Stomach (tissue), 9 donors: ENCODE results near the gene MSX2. TPM values are rescaled to one million over a fixed set of nuclear protein-coding genes. Genes with fewer than 3 reads are reported as not detected.

Experiments used
- DNase-seq, 2 donors: peaks; one replicate each; pipeline versions ENCODE4 v3.0.0 to v3.0.0-alpha.2; 2013 to 2019
- H3K27ac ChIP-seq, 5 donors: fragments of 200-600 bp in 4 of 5; sonication (generic) in 4 of 5; one replicate each; pipeline ENCODE4 v1.5.1; 2013 to 2019; ENCODE audit warnings: mild to moderate bottlenecking in 1 of 5, moderate library complexity in 1 of 5
- H3K27me3 ChIP-seq, 3 donors: fragments of 200-600 bp; sonication (generic); one replicate each; pipeline ENCODE4 v1.5.1; 2017 to 2019; ENCODE audit warnings: mixed run types in 1 of 3
- H3K36me3 ChIP-seq, 4 donors: fragments of 200-600 bp; sonication (generic); 1 replicate in 3 of 4; 2 replicates in 1 of 4; pipeline ENCODE4 v1.5.1; 2016 to 2019
- H3K4me1 ChIP-seq, 4 donors: fragments of 200-600 bp; sonication (generic); one replicate each; pipeline ENCODE4 v1.5.1; 2016 to 2019
- H3K4me3 ChIP-seq, 4 donors: fragments of 200-600 bp; sonication (generic) in 3 of 4; one replicate each; pipeline ENCODE4 v1.5.1; 2016 to 2019; ENCODE audit warnings: mild to moderate bottlenecking in 1 of 4
- H3K9me3 ChIP-seq, 4 donors: fragments of 200-600 bp; sonication (generic); one replicate each; pipeline ENCODE4 v1.5.1; 2016 to 2019
- CTCF ChIP-seq, 7 experiments: fragments of 450-650 bp in 4 of 7; fragments of 200-600 bp in 3 of 7; sonication (generic) in 3 of 7; IDR thresholded peaks; one replicate each; pipeline ENCODE4 v1.5.1; 2016 to 2019; ENCODE audit warnings: antibody characterized with exemption in 7 of 7, control low read depth in 2 of 7, mild to moderate bottlenecking in 1 of 7
- EP300 ChIP-seq: sonication (generic); formaldehyde crosslinking; IDR thresholded peaks from one replicate; pipeline ENCODE4 v1.6.1; 2017; ENCODE audit warnings: antibody characterized with exemption
- POLR2A ChIP-seq, 4 donors: fragments of 450-650 bp; IDR thresholded peaks; one replicate each; pipeline ENCODE4 v1.6.1; 2016; ENCODE audit warnings: antibody characterized with exemption in 4 of 4, control low read depth in 2 of 4, mild to moderate bottlenecking in 1 of 4, moderate library complexity in 1 of 4
- POLR2AphosphoS5 ChIP-seq, 3 donors: sonication (generic); formaldehyde crosslinking; IDR thresholded peaks; one replicate each; pipeline ENCODE4 v1.6.1; 2016; ENCODE audit warnings: antibody characterized with exemption in 3 of 3
- WGBS, 5 donors: extraction: QIAGEN DNeasy Blood & Tissue Kit in 3 of 5; methylation state at CpG; one replicate each; pipeline versions ENCODE4 v1.1.5 to v1.1.7; 2013 to 2018; 5-methylcytosine and 5-hydroxymethylcytosine counted together
- intact Hi-C: fragments of 100-400 bp; cut with DNase I; formaldehyde crosslinking; loops from one replicate; pipeline ENCODE4 v1.15.1; 2023; ENCODE audit warnings: low total_unique reads
- polyA plus RNA-seq, 3 donors: library from polyadenylated mRNA; stranded (reverse); fragments of 200-250 nt; gene quantifications; one replicate each; pipeline ENCODE4 v1.2.3, GENCODE V29; 2013
- total RNA-seq, 5 donors: library from RNA; depleted of rRNA; stranded (reverse); fragments of >200 nt; gene quantifications; one replicate each; pipeline versions ENCODE4 v1.1.0 to v1.2.3, GENCODE V29; 2014 to 2016
- donor health status: healthy with polysubstance abuse.
- donor health status: Bipolar disorder and iron deficiency.
- donor health status: healthy.

Gene MSX2
- total and polyA plus RNA-seq, 8 donors = 0.18 to 6.5 (median 1.4) TPM; not detected in 2

DNA sequence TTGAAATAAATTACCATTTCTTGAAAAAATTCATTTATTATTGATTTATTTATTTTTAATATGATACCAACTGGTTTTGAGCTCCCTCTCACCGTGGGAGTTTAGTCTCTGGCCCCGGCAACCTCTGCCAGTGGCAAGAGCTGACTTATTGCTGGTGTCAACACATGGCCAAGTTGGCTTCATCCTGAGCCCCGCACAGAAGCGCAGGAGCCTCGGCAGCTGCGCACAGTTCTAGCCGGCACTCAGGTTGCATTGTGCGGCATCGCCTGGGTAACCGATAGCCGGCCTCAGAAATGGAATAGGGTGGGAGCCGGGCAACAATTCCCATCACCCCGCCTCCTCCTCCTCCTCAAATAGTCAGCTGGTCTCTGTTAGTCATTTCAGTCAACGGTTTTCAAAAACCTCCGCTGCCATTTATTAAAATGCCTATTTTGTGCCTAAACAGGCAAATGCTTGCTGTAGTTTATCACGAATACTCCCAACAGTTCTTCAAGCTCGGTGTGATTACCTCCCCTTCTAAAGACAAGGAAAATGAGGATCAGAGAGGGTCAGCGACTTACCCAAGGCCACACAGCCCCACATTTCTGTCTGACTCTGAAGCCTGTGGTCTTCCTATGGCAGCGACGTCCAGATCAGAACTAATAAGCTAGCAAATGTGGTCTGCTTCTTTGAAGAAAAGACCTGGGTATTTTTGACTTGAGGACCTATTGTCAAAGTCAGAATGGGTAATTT, 15.7 kb upstream of the MSX2 start:
- intact Hi-C loops = no loop called here
- Histone ChIP-seq H3K27me3 (peaks cover 0 to 92% (median 35%) of the 10 kb centered on the region in 3 donors), H3K36me3 (no peaks in the 10 kb centered on the region), H3K27ac (no peak overlapping the region), H3K4me1 (no peaks in the 10 kb centered on the region), H3K9me3 (no peaks in the 10 kb centered on the region), H3K4me3 (no peak overlapping the region)
- DNase-seq = no peak
- TF ChIP-seq POLR2A (IDR thresholded peaks at IDR 0.05) = no peak
- WGBS, 5 donors = 40 to 56% (median 49%) methylated on average over 20 of the region's 20 CpGs

DNA sequence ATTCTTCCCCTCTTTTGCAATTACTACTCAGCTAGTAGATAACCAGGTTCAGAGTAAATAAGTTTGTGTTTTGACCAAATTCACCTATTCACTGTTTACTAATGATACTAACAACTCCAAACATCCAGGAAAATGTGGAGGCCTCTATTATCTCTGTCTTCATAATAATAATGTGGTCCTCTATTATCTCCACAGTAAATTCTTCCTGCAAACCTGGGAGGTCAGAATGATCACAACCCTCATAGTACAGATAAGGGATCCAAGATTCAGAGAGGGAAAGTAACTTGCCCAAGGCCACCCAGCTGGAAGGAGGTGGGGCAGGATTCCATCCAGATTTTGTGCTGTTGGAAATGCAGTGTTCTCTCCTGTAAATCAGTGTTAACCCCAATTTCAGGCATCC, 9.6 kb upstream of the MSX2 start:
- intact Hi-C loops = no loop called here
- no peak for TF ChIP-seq CTCF (IDR thresholded peaks at IDR 0.05)
- TF ChIP-seq POLR2A (IDR thresholded peaks at IDR 0.05) = no peak
- no peak for TF ChIP-seq POLR2AphosphoS5 (IDR thresholded peaks at IDR 0.05)

GRCh38 chr5:174715804-174716203, 8.6 kb upstream of the MSX2 start:
- Histone ChIP-seq H3K9me3 (no peaks in the 10 kb centered on the region), H3K27me3 (peaks cover 3 to 100% (median 52%) of the 10 kb centered on the region in 3 donors), H3K27ac (no peak overlapping the region), H3K4me3 (no peak overlapping the region), H3K4me1 (peaks cover 4 to 6% (median 5%) of the 10 kb centered on the region in 4 donors), H3K36me3 (no peaks in the 10 kb centered on the region)
- TF ChIP-seq POLR2AphosphoS5 (IDR thresholded peaks at IDR 0.05) = no peak
- TF ChIP-seq EP300 = no peak
- no peak for TF ChIP-seq CTCF (IDR thresholded peaks at IDR 0.05)
- no peak for TF ChIP-seq POLR2A (IDR thresholded peaks at IDR 0.05)
- intact Hi-C loops = no loop called here
- no peak for DNase-seq
- 66 to 82% (median 76%) methylated on average over 3 of the region's 3 CpGs for WGBS, 5 donors

More for the DNA sequence above, 9.6 kb upstream of the MSX2 start:
- DNase-seq = no peak
- H3K27ac ChIP-seq = no peak overlapping the region
- H3K36me3 ChIP-seq = no peaks in the 10 kb centered on the region
- no peaks in the 10 kb centered on the region for H3K9me3 ChIP-seq
- H3K27me3 ChIP-seq = peaks cover 0 to 99% (median 45%) of the 10 kb centered on the region in 3 donors
- no peak overlapping the region for H3K4me3 ChIP-seq
- H3K4me1 ChIP-seq = no peaks in the 10 kb centered on the region

GRCh38 chr5:174717826-174718455, 6.4 kb upstream of the MSX2 start:
- intact Hi-C loops = no loop called here
- DNase-seq = no peak
- no peak overlapping the region for H3K4me3 ChIP-seq
- TF ChIP-seq POLR2AphosphoS5 (IDR thresholded peaks at IDR 0.05) = no peak
- TF ChIP-seq POLR2A (IDR thresholded peaks at IDR 0.05) = no peak
- no peak for TF ChIP-seq EP300
- no peak for TF ChIP-seq CTCF (IDR thresholded peaks at IDR 0.05)
- no peaks in the 10 kb centered on the region for H3K36me3 ChIP-seq
- H3K27me3 ChIP-seq = peaks cover 5 to 100% (median 66%) of the 10 kb centered on the region in 3 donors
- WGBS, 5 donors = 8 to 19% (median 10%) methylated on average over 5 of the region's 5 CpGs
- H3K9me3 ChIP-seq = no peaks in the 10 kb centered on the region
- peaks cover 9 to 22% (median 14%) of the 10 kb centered on the region in 4 donors for H3K4me1 ChIP-seq
- H3K27ac ChIP-seq = no peak overlapping the region
